OCI-LY7 (cell line): ENCODE measurements around the gene MRPS34. TPM values are rescaled to one million over a fixed set of nuclear protein-coding genes. Genes with fewer than 3 reads are reported as not detected.

Experiments
- BruUV-seq: library from RNA; stranded (reverse); fragments of 400-500 nt; replicated peaks from 2 replicates; lab custom pipeline; 2021; lab: Mats Ljungman, UMichigan
- CTCF ChIA-PET: fragments of 300-600 bp; sonication (Branson Sonifier 250); formaldehyde crosslinking; loops from one replicate; lab custom pipeline; 2022; ENCODE audit warnings: antibody characterized with exemption; ENCODE audit not compliant: unreplicated experiment; lab: Charles Lee
- POLR2A ChIA-PET: fragments of 300-600 bp; sonication (Branson Sonifier 250); formaldehyde crosslinking; loops from one replicate; lab custom pipeline; 2022; ENCODE audit warnings: antibody characterized with exemption; lab: Charles Lee
- DNase-seq: peaks from one replicate; pipeline ENCODE4 v3.0.0-alpha.2; 2015; ENCODE audit warnings: low spot score
- H2AFZ ChIP-seq: fragments of 200-600 bp; sonication (generic), shearing (Covaris generic); 2 replicates; pipeline ENCODE4 v1.6.1; 2014; ENCODE audit warnings: mild to moderate bottlenecking, antibody characterized with exemption, low read length, moderate library complexity
- H3K27ac ChIP-seq: fragments of 200-600 bp; sonication (generic); 2 replicates; pipeline ENCODE4 v1.5.1; 2014; ENCODE audit warnings: mixed run types, low read depth, mild to moderate bottlenecking, moderate library complexity, low read length, inconsistent platforms; ENCODE audit not compliant: poor library complexity, severe bottlenecking
- H3K36me3 ChIP-seq: fragments of 200-600 bp; sonication (generic); 2 replicates; pipeline ENCODE4 v1.6.1; 2014; ENCODE audit warnings: mild to moderate bottlenecking, antibody characterized with exemption, low read length, moderate library complexity, mixed read lengths; ENCODE audit not compliant: insufficient read depth
- H3K4me1 ChIP-seq: fragments of 200-600 bp; sonication (generic); 2 replicates; pipeline ENCODE4 v1.5.1; 2014; ENCODE audit warnings: mild to moderate bottlenecking, low read length; ENCODE audit not compliant: insufficient read depth, poor library complexity, severe bottlenecking
- H3K4me2 ChIP-seq: fragments of 200-600 bp; sonication (generic); 2 replicates; pipeline ENCODE4 v1.6.1; 2014; ENCODE audit warnings: mild to moderate bottlenecking, low read length
- H3K4me3 ChIP-seq: fragments of 200-600 bp; sonication (generic); 2 replicates; pipeline ENCODE4 v1.5.1; 2014; ENCODE audit warnings: mild to moderate bottlenecking, low read depth, low read length; ENCODE audit not compliant: poor library complexity, severe bottlenecking
- H3K79me2 ChIP-seq: fragments of 200-600 bp; sonication (generic); 2 replicates; pipeline ENCODE4 v1.6.1; 2016; ENCODE audit warnings: low read depth, mild to moderate bottlenecking, low read length, moderate library complexity, mixed read lengths; ENCODE audit not compliant: insufficient read depth
- H3K9me2 ChIP-seq: fragments of 200-600 bp; sonication (generic); 2 replicates; pipeline ENCODE4 v1.6.1; 2016; ENCODE audit warnings: mild to moderate bottlenecking, low read length, mixed read lengths; ENCODE audit not compliant: insufficient read depth
- H3K9me3 ChIP-seq: fragments of 200-600 bp; sonication (generic); 2 replicates; pipeline ENCODE4 v1.6.1; 2014; ENCODE audit warnings: mild to moderate bottlenecking, mixed run types, low read length, mixed read lengths
- H4K20me1 ChIP-seq: fragments of 200-600 bp; sonication (generic); 2 replicates; pipeline ENCODE4 v1.6.1; 2014; ENCODE audit warnings: mild to moderate bottlenecking, antibody characterized with exemption, low read length, moderate library complexity, mixed read lengths; ENCODE audit not compliant: insufficient read depth
- CTCF ChIP-seq: fragments of 200-600 bp; sonication (generic); conservative IDR thresholded peaks from 2 replicates; pipeline ENCODE4 v1.5.1; 2014; ENCODE audit warnings: mild to moderate bottlenecking, antibody characterized with exemption, low read length, moderate library complexity, mixed read lengths
- EZH2phosphoT487 ChIP-seq: fragments of 200-600 bp; sonication (generic); IDR thresholded peaks from 2 replicates; pipeline ENCODE4 v1.6.1; 2018; ENCODE audit warnings: low read depth, borderline replicate concordance, mild to moderate bottlenecking, mixed run types, antibody characterized with exemption, low read length, moderate library complexity, mixed read lengths
- intact Hi-C: fragments of 100-400 bp; cut with micrococcal nuclease; formaldehyde crosslinking; loops from one replicate; pipeline ENCODE4 v1.10.0; 2022; ENCODE audit not compliant: unreplicated experiment
- total RNA-seq, 2 experiments: library from RNA; depleted of rRNA in 1 of 2; stranded (reverse); fragments of >200 nt in 1 of 2; shearing (Covaris generic) in 1 of 2; gene quantifications; 2 replicates each; pipeline ENCODE4 v1.2.3, GENCODE V29; 2014 to 2022

The MRPS34 gene
- total RNA-seq, 2 experiments from 2014 or later = 170 to 196 TPM

- Histone ChIP-seq H3K27ac (peak overlapping the region; percentile 44), H3K4me2 (peak overlapping the region; percentile 82), H3K79me2 (peaks cover 22% of the 10 kb centered on the region), H3K9me3 (no peaks in the 10 kb centered on the region), H3K4me3 (peak overlapping the region; percentile 89), H2AFZ (peak overlapping the region; percentile 26; the same call in 1 of the 2 replicates), H3K36me3 (peaks cover 45% of the 10 kb centered on the region), H4K20me1 (no peaks in the 10 kb centered on the region; the same call in 1 of the 2 replicates), H3K9me2 (no peaks in the 10 kb centered on the region), H3K4me1 (peaks cover 13% of the 10 kb centered on the region)
- DNase-seq = peak; percentile 36
- intact Hi-C loops = loop anchor here (1.0 to 5.0 kb wide), 3 partner anchors 9 to 160 kb away; partner anchors contain the start of genes FAHD1, HAGH, MRPS34 and MSRB1
- ChIA-PET POLR2A (interaction anchor here (1.1 to 1.3 kb wide), 4 partner anchors 9 to 171 kb away, joined by 3 to 9 read pairs (median 6); partner anchors contain the start of genes EME2, IFT140, MRPS34 and MSRB1), CTCF (no interaction called here)
- no TSS peak for BruUV-seq
- TF ChIP-seq CTCF (no peak), EZH2phosphoT487 (no peak)
Measured at GRCh38 chr16:1781758-1782407, 8.9 kb upstream of the MRPS34 start.

- no peak overlapping the region for H3K27ac ChIP-seq
- H3K9me2 ChIP-seq = no peaks in the 10 kb centered on the region
- no peaks in the 10 kb centered on the region for H3K9me3 ChIP-seq
- intact Hi-C loops = loop anchor here (5.0 kb wide), 2 partner anchors 46 to 161 kb away; partner anchors contain the start of genes FAHD1, HAGH and MSRB1
- H3K4me2 ChIP-seq = peak overlapping the region; percentile 82
- H2AFZ ChIP-seq = no peak overlapping the region
- peaks cover 22% of the 10 kb centered on the region for H3K79me2 ChIP-seq
- no peak for DNase-seq
- H3K36me3 ChIP-seq = peaks cover 47% of the 10 kb centered on the region
- TF ChIP-seq CTCF = no peak
- no peak for TF ChIP-seq EZH2phosphoT487
- H3K4me3 ChIP-seq = peak overlapping the region; percentile 89
- no peaks in the 10 kb centered on the region; the same call in 1 of the 2 replicates for H4K20me1 ChIP-seq
- ChIA-PET POLR2A (no interaction called here), CTCF (no interaction called here)
- H3K4me1 ChIP-seq = peaks cover 13% of the 10 kb centered on the region
- BruUV-seq = no TSS peak
Measured at GRCh38 chr16:1781254-1781653, 8.3 kb upstream of the MRPS34 start.

GRCh38 chr16:1780677-1781072 lies 7.7 kb upstream of the MRPS34 start:
- no peak for DNase-seq
- intact Hi-C loops = loop anchor here (5.0 kb wide), 2 partner anchors 47 to 162 kb away; partner anchors contain the start of genes FAHD1, HAGH and MSRB1
- H3K4me1 ChIP-seq = peaks cover 13% of the 10 kb centered on the region
- no TSS peak for BruUV-seq
- no peaks in the 10 kb centered on the region for H3K9me2 ChIP-seq
- POLR2A ChIA-PET = no interaction called here
- CTCF ChIA-PET = no interaction called here
- H3K4me3 ChIP-seq = no peak overlapping the region
- peaks cover 22% of the 10 kb centered on the region for H3K79me2 ChIP-seq
- no peaks in the 10 kb centered on the region; the same call in 1 of the 2 replicates for H4K20me1 ChIP-seq
- H2AFZ ChIP-seq = no peak overlapping the region
- no peaks in the 10 kb centered on the region for H3K9me3 ChIP-seq
- TF ChIP-seq EZH2phosphoT487 (no peak), CTCF (no peak)
- H3K4me2 ChIP-seq = peak overlapping the region; percentile 82; the same call in 1 of the 2 replicates
- no peak overlapping the region for H3K27ac ChIP-seq
- H3K36me3 ChIP-seq = peaks cover 49% of the 10 kb centered on the region
